GM03348 (cell line): ENCODE measurements around the gene DCLRE1B.
A peak's percentile ranks its signal among the peaks of the same experiment; 100 is the strongest.

Experiments used
- DNase-seq: peaks from one replicate; pipeline ENCODE4 v3.0.0; 2012; ENCODE audit warnings: low spot score

The DCLRE1B gene

GRCh38 chr1:113887402-113888175 lies 17.5 kb upstream of the DCLRE1B start, which contains the start of gene BCL2L15:
Gene BCL2L15, minus strand, starts transcription at chr1:113887581. Its CDS starts 206 bp downstream, at chr1:113887375.
- DNase-seq, result no peak

- no peak for DNase-seq
Observed at GRCh38 chr1:113890816-113891215, 14.3 kb upstream of the DCLRE1B start.

- no peak for DNase-seq
Observed at GRCh38 chr1:113891631-113892220, 13.4 kb upstream of the DCLRE1B start.

DNA sequence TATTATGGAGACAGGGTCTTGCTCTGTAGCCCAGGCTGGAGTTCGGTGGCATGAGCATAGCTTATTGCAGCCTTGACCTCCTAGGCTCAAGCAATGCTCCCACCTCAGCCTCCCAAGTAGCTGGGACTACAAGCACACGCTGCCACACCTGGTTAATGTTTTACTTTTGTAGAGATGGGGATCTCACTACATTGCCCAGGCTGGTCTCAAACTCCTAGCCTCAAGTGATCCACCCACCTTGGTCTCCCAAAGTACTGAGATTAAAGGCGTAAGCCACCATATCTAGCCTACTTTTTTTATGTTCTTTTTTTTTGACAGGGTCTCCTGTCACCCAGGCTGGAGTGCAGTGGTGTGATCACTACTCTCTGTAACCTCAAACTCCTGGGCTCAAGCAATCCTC lies 11.9 kb upstream of the DCLRE1B start:
- no peak for DNase-seq

DNA sequence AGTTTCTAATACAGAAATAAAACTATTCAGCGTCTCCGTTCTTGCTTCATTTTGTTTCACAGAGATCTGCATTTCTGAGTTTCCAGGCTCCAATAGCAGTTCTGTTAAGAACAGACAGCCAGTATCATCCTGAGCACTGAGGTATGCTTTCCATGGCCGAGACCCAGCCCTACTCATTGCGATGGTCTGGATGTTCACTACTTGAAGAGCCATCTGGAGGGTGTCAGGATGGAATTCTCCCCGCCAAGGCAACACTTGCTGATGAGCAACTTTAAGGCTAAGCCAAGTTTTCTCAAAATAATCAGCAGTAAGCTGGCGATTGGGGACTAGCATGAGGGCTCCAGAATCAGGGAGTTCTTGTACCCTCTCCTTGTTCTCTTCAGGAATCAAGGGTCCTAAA lies 10.0 kb upstream of the DCLRE1B start:
- no peak for DNase-seq

DNA sequence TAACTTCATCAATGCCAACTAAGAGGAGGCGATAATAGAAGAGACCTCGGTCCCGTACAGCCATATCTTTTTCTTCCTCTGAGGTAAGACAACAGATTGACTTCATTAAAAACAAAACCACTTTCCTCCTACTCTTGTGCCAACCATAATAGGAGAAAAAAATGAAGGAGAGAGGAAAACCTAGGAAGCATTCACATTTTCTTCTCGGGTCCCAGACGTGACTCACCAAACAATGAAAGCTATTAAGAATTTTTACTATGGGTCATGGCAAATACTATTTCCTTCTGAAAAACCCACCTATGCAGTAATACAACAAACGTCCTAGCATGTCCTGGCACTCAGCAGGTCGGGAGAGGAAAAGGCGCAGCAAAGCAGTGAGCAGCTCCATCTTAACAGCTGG lies 9.2 kb upstream of the DCLRE1B start:
- no peak for DNase-seq

GRCh38 chr1:113898241-113898814 lies 6.8 kb upstream of the DCLRE1B start:
- no peak for DNase-seq

DNA sequence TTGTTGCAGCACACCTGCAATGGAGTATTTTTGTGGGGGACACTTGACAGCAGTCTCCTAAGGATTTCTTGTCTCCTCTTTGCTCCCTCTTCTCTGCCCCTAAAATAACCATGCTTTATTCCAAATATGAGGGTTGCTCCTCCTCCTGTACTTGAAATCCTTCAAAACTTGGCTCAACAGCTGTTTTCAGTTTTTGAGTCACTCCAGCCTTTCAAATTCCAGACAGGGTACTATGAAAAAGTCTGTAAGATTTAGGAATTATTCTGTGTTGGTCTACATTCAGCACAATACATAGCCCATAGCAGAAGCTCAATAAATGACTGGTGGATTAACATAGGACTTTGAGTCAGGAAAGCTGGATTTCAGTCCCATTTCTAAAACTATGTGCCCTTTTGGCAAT lies 6.0 kb upstream of the DCLRE1B start:
- peak; percentile 63 for DNase-seq

DNA sequence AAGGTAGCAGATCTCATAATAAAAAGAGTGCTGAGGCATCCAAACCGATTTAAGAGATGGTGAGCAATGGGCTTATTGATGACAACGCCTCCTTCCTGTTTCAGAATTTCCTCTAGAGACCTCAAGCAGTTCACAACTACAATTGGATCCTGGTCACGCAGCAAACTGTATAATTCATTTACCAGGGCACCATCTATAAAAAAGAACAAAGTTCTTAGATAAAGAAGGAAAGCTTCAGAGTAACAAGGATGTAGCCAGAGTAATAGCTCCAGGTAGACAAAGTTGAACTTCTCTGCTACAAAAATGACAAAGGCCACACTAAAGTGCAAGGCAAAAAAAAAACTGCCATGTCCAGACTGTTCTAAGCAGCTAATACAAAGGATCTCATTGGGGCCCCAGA lies 3.9 kb upstream of the DCLRE1B start:
- no peak for DNase-seq

GRCh38 chr1:113903501-113904292 lies 1.4 kb upstream of the DCLRE1B start:
- no peak for DNase-seq

- no peak for DNase-seq
Observed at GRCh38 chr1:113904293-113904673, 843 bp upstream of the DCLRE1B start.

DNA sequence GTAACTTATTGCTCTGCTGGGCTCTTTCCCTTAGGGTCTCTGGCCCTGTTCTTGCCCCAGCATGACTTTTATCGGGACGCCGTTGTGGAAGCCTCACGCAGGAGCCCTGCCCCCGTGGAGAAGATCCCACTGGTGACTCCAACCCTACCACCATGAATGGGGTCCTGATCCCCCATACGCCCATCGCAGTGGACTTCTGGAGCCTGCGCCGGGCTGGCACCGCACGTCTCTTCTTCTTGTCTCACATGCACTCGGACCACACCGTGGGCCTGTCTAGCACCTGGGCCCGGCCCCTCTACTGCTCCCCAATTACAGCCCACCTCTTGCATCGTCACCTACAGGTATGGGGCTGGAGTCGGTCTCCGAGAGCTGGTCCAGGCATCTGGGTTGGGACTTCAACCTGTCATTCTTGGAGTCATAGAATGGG lies 322 bp downstream of the DCLRE1B start:
- DNase-seq, result peak; percentile 9

GRCh38 chr1:113912594-113913311 lies 7.6 kb downstream of the DCLRE1B start:
- DNase-seq, result peak; percentile 68

- DNase-seq, result no peak
Observed at GRCh38 chr1:113913312-113913668, 8.2 kb downstream of the DCLRE1B start.

- no peak for DNase-seq
Observed at GRCh38 chr1:113913887-113914664, 8.9 kb downstream of the DCLRE1B start.

DNA sequence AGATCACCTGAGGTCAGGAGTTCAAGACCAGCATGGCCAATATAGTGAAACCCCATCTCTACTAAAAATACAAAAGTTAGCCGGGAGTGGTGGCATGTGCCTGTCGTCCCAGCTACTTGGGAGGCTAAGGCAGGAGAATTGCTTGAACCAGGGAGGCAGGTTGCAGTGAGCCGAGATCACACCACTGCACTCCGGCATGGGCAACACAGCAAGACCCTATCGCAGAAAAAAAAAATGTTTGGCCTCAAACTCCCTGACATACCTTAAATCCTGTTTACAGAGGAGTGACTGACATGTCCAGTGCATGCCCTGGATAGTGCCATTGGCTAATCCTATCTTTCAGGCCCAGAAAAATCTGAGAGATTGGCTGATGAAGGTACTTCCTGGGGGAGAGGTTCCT lies 11.8 kb downstream of the DCLRE1B start:
- DNase-seq, result no peak

GRCh38 chr1:113917400-113918082 lies 12.4 kb downstream of the DCLRE1B start:
- no peak for DNase-seq

GRCh38 chr1:113918243-113918642 lies 13.1 kb downstream of the DCLRE1B start:
- no peak for DNase-seq

DNA sequence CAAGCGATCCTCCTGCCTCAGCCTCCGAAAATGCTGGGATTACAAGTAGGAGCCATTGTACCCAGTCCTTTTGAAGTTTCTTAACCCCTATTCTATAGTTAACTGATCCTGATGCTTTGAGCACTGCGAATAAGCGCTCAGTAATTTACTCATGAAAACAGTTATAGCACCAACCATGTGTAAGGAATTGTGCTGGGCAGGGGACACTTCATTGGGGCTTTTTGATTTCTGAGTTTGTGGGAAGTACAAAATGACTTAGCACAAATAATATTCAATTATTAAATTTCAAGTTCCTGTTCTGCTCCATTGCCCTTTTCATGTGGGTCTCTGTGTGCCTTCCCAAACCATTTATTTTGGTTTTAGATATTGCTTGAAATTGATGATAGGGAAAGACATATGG lies 17.8 kb downstream of the DCLRE1B start:
- no peak for DNase-seq

GRCh38 chr1:113924473-113924872 lies 19.3 kb downstream of the DCLRE1B start:
- DNase-seq, result no peak
